HepG2 (cell line): ENCODE data around the gene USB1. TPM values are rescaled to one million over a fixed set of nuclear protein-coding genes. Genes with fewer than 3 reads are reported as not detected.

Experiments used
- ASH2L ChIP-seq: fragments of 300-600, 200-600 bp; sonication (generic); IDR thresholded peaks from 2 replicates; pipeline ENCODE4 v1.7.0; 2017; ENCODE audit warnings: low read depth, mild to moderate bottlenecking, moderate library complexity, mixed read lengths, low read length; ENCODE audit not compliant: insufficient read length
- GABPA ChIP-seq, 2 experiments: IDR thresholded peaks; 2 replicates each; pipeline ENCODE4 v1.6.1; 2011 to 2016; ENCODE audit warnings: low read depth in 2 of 2, low read length in 1 of 2, missing biosample characterization in 1 of 2, missing genetic modification characterization in 1 of 2
- HCFC1 ChIP-seq: fragments of 150-350 bp; IDR thresholded peaks from 2 replicates; pipeline ENCODE4 v1.6.1; 2014; ENCODE audit warnings: low read depth, low read length
- ISL2 ChIP-seq: sonication (generic); formaldehyde crosslinking; IDR thresholded peaks from 2 replicates; pipeline ENCODE4 v1.5.0; 2020; ENCODE audit warnings: missing genetic modification reagents
- POLR2G ChIP-seq: fragments of 200-400 bp; formaldehyde crosslinking; IDR thresholded peaks from 2 replicates; pipeline ENCODE4 v1.6.1; 2018; ENCODE audit warnings: mild to moderate bottlenecking, low read depth, low read length, moderate library complexity
- SALL1 ChIP-seq: sonication (generic); formaldehyde crosslinking; IDR thresholded peaks from 2 replicates; pipeline ENCODE4 v1.8.0; 2022; ENCODE audit warnings: mild to moderate bottlenecking, missing genetic modification reagents
- XRCC5 ChIP-seq: fragments of 200-400 bp; formaldehyde crosslinking; optimal IDR thresholded peaks from 2 replicates; pipeline ENCODE3; 2017; ENCODE audit warnings: mild to moderate bottlenecking, low read length
- ZNF274 ChIP-seq: sonication (generic); formaldehyde crosslinking; IDR thresholded peaks from 2 replicates; pipeline ENCODE4 v1.5.1; 2020; ENCODE audit warnings: mild to moderate bottlenecking, missing genetic modification reagents
- ZNF598 ChIP-seq: sonication (generic); formaldehyde crosslinking; IDR thresholded peaks from 2 replicates; pipeline ENCODE4 v1.5.1; 2020; ENCODE audit warnings: mild to moderate bottlenecking, missing genetic modification reagents, borderline replicate concordance
- ZNF749 ChIP-seq: sonication (generic); formaldehyde crosslinking; IDR thresholded peaks from 2 replicates; pipeline ENCODE4 v1.8.0; 2022; ENCODE audit warnings: mild to moderate bottlenecking, missing genetic modification reagents, moderate library complexity, borderline replicate concordance
- ZNF780A ChIP-seq: sonication (generic); formaldehyde crosslinking; IDR thresholded peaks from 2 replicates; pipeline ENCODE4 v1.8.0; 2022; ENCODE audit warnings: mild to moderate bottlenecking, missing genetic modification reagents, moderate library complexity
- ZNF782 ChIP-seq: sonication (generic); formaldehyde crosslinking; IDR thresholded peaks from 2 replicates; pipeline ENCODE4 v1.4.0; 2020; ENCODE audit warnings: missing genetic modification reagents, mild to moderate bottlenecking, borderline replicate concordance
- ZSCAN22 ChIP-seq: sonication (generic); formaldehyde crosslinking; IDR thresholded peaks from 2 replicates; pipeline ENCODE4 v1.4.0; 2020; ENCODE audit warnings: mild to moderate bottlenecking, missing genetic modification reagents
- polyA plus RNA-seq, 8 experiments: library from polyadenylated mRNA; depleted of rRNA in 3 of 8; stranded (reverse) in 7 of 8; unstranded in 1 of 8; fragments of >200 nt; fragmentation: Illumina TruSeq in 4 of 8; extraction: Trizol in 4 of 8; gene quantifications; 2 replicates each; pipeline versions ENCODE4 v1.2.1 to v1.2.3, GENCODE V29; 2011 to 2016; ENCODE audit warnings: low read depth in 4 of 8, missing spikeins in 1 of 8, mixed read lengths in 1 of 8; ENCODE audit not compliant: insufficient read depth in 1 of 8
- total RNA-seq, 5 experiments: library from RNA; depleted of rRNA; stranded (reverse); fragments of >200 nt; fragmentation: Illumina TruSeq; extraction: Trizol; gene quantifications; 2 replicates each; pipeline ENCODE4 v1.2.3, GENCODE V29; 2016; ENCODE audit warnings: low read depth in 1 of 5
- TF ChIP-seq, protein P1 (sequence below): sonication (generic); formaldehyde crosslinking; IDR thresholded peaks from 2 replicates; pipeline ENCODE4 v1.4.0; 2020; ENCODE audit warnings: mild to moderate bottlenecking, missing genetic modification reagents
- TF ChIP-seq, protein P2 (sequence below): sonication (generic); formaldehyde crosslinking; IDR thresholded peaks from 2 replicates; pipeline ENCODE4 v1.5.1; 2020; ENCODE audit warnings: mild to moderate bottlenecking, missing genetic modification reagents, borderline replicate concordance
- TF ChIP-seq, protein P3 (sequence below): sonication (generic); formaldehyde crosslinking; IDR thresholded peaks from 2 replicates; pipeline ENCODE4 v1.4.0; 2020; ENCODE audit warnings: mild to moderate bottlenecking, low read depth, missing genetic modification reagents
- TF ChIP-seq, protein P4 (sequence below): IDR thresholded peaks from 2 replicates; pipeline ENCODE4 v1.6.1; 2016; ENCODE audit warnings: low read depth, control low read depth

The USB1 gene
- total and polyA plus RNA-seq, 2 of the 13 experiments (the other 11 are each of a cell fraction or from before 2014, with no cell fraction given), result 16.7 to 65.4 TPM

DNA sequence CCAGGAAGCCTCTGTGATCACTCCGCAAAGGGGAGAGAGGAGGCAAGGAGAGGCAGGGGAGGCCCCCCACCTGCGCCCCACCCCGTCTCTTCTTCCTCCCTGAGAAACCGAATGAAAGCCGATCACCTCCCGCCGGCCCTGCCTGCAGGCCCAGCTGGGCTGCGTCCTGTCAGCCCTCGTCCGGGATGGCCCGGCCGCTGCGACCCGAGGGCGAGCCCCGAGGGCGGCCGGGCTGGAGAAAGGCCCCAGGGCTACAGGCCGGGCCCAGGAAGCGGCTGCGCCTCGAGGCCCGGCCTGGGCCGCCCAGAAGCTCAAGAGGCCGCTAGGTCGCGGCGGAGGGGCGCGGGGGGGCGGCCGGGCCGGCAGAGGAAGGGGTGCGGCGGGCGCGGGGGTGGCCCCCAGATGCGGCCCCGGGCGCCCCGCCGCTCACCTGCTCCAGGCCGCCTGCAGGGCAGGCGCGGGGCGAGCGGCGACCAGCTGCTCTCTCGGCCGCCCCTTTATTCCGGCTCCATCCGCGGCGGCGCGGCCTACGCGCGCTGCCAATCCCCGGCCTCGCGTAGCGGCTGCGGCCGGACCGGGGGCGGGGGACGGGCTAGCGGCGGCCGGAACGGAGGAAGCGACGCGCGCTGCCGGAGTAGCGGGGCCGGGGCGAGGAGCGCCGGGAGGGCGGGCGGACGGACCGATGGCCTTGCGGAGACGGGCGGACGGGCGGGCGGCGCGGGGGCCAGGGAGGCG is 1.1 kb upstream of the USB1 start, which contains the start of gene ZNF319 (continued):
- TF ChIP-seq, protein P1, sequence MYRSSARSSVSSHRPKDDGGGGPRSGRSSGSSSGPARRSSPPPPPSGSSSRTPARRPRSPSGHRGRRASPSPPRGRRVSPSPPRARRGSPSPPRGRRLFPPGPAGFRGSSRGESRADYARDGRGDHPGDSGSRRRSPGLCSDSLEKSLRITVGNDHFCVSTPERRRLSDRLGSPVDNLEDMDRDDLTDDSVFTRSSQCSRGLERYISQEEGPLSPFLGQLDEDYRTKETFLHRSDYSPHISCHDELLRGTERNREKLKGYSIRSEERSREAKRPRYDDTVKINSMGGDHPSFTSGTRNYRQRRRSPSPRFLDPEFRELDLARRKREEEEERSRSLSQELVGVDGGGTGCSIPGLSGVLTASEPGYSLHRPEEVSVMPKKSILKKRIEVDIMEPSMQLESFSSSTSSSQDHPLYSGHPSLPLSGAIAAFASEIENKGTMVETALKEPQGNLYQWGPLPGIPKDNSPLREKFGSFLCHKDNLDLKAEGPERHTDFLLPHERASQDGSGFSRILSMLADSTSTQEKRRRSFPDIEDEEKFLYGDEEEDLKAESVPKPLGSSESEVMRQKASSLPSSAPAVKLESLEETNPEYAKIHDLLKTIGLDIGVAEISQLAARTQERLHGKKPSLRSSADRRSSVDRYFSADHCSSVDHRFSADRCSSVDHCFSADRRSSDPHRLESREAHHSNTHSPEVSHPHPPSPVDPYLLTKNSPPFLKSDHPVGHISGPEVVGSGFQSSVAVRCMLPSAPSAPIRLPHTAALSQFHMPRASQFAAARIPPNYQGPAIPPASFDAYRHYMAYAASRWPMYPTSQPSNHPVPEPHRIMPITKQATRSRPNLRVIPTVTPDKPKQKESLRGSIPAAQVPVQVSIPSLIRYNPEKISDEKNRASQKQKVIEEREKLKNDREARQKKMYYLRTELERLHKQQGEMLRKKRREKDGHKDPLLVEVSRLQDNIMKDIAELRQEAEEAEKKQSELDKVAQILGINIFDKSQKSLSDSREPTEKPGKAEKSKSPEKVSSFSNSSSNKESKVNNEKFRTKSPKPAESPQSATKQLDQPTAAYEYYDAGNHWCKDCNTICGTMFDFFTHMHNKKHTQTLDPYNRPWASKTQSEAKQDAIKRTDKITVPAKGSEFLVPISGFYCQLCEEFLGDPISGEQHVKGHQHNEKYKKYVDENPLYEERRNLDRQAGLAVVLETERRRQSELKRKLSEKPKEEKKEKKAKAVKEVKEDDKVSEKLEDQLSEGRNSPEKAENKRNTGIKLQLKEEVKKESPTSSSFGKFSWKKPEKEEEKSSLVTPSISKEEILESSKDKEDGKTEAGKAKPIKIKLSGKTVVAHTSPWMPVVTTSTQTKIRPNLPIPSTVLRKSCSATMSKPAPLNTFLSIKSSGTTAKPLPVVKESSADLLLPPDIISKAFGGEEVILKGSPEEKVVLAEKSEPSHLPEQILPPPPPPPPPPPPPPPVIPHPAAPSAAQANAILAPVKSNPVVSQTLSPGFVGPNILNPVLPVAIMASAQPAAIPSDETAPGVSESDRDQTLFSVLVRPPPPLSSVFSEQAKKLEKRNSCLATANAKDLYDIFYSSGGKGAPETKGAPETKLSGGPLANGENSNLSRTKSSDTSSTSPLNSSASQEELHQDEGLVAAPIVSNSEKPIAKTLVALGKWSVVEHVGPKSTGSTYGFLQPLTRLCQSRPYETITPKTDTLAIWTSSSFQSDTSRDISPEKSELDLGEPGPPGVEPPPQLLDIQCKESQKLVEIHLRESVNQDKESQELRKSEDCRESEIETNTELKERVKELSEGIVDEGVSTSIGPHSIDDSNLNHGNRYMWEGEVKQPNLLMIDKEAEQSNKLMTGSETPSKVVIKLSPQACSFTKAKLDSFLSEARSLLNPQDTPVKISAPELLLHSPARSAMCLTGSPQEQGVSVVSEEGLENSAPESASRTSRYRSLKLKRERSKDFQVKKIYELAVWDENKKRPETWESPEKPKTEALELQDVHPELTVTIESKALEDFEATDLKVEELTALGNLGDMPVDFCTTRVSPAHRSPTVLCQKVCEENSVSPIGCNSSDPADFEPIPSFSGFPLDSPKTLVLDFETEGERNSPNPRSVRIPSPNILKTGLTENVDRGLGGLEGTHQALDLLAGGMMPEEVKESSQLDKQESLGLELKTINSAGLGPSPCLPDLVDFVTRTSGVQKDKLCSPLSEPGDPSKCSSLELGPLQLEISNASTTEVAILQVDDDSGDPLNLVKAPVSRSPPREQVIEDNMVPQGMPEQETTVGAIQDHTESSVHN (CRISPR knock-in tag), result no peak
- TF ChIP-seq ZNF749 (CRISPR knock-in tag) (no peak), ISL2 (CRISPR knock-in tag) (no peak), ZNF598 (no peak), ZSCAN22 (CRISPR knock-in tag) (no peak), ZNF274 (CRISPR knock-in tag) (peak; percentile 37; the same call in 1 of the 2 replicates), ZNF780A (no peak), HCFC1 (no peak), XRCC5 (no peak), ASH2L (peak; percentile 3), ZNF782 (CRISPR knock-in tag) (no peak), POLR2G (no peak), GABPA (IDR thresholded peaks at IDR 0.05; ENCODE audit: low read depth, low read length) (peak; percentile 42), GABPA (CRISPR knock-in tag; IDR thresholded peaks at IDR 0.05; ENCODE audit: low read depth) (no peak), SALL1 (CRISPR knock-in tag) (peak; percentile 41; the same call in 1 of the 2 replicates)
- TF ChIP-seq, protein P2, sequence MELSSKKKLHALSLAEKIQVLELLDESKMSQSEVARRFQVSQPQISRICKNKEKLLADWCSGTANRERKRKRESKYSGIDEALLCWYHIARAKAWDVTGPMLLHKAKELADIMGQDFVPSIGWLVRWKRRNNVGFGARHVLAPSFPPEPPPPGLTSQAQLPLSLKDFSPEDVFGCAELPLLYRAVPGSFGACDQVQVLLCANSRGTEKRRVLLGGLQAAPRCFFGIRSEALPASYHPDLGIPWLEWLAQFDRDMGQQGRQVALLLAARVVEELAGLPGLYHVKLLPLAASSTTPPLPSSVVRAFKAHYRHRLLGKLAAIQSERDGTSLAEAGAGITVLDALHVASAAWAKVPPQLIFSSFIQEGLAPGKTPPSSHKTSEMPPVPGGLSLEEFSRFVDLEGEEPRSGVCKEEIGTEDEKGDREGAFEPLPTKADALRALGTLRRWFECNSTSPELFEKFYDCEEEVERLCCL (CRISPR knock-in tag), result no peak
- TF ChIP-seq, protein P3, sequence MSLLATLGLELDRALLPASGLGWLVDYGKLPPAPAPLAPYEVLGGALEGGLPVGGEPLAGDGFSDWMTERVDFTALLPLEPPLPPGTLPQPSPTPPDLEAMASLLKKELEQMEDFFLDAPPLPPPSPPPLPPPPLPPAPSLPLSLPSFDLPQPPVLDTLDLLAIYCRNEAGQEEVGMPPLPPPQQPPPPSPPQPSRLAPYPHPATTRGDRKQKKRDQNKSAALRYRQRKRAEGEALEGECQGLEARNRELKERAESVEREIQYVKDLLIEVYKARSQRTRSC (CRISPR knock-in tag), result no peak
- TF ChIP-seq, protein P4, sequence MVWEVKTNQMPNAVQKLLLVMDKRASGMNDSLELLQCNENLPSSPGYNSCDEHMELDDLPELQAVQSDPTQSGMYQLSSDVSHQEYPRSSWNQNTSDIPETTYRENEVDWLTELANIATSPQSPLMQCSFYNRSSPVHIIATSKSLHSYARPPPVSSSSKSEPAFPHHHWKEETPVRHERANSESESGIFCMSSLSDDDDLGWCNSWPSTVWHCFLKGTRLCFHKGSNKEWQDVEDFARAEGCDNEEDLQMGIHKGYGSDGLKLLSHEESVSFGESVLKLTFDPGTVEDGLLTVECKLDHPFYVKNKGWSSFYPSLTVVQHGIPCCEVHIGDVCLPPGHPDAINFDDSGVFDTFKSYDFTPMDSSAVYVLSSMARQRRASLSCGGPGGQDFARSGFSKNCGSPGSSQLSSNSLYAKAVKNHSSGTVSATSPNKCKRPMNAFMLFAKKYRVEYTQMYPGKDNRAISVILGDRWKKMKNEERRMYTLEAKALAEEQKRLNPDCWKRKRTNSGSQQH (CRISPR knock-in tag), result peak; percentile 70; the same call in 1 of the 2 replicates
